ENCODE results near the gene INSIG1. TPM values are rescaled to one million over a fixed set of nuclear protein-coding genes. Genes with fewer than 3 reads are reported as not detected.

INSIG1 gene
- total RNA-seq, 1 experiment from 2014 or later, result 92.6 TPM

GRCh38 chr7:155303039-155303593 is 5.4 kb downstream of the INSIG1 start:
- POLR2A ChIA-PET, result no interaction called here
- no TSS peak for BruUV-seq (replicated peaks)
- no peak for DNase-seq (ENCODE audit: low read depth, low spot score)
- CTCF ChIA-PET, result no interaction called here
- in situ Hi-C loops (cut with HindIII; ENCODE audit: low pct_unique_long_range_greater_than_20kb, low sequenced_read_pairs), result no loop called here
- intact Hi-C loops (cut with micrococcal nuclease; ENCODE audit: unreplicated experiment), result no loop called here
- Histone ChIP-seq H3K9me3 (ENCODE audit: control insufficient read depth, insufficient read depth, low read depth, low read length) (no peaks in the 10 kb centered on the region), H3K4me3 (ENCODE audit: low read depth in 2 of 2, low read length in 2 of 2) (no peak overlapping the region), H3K4me1 (ENCODE audit: control insufficient read depth, insufficient read depth, low read length) (peaks cover 13% of the 10 kb centered on the region), H3K27ac (ENCODE audit: low read length) (no peak overlapping the region), H3K27me3 (ENCODE audit: control insufficient read depth, insufficient read depth, low read length) (no peaks in the 10 kb centered on the region), H3K36me3 (ENCODE audit: control insufficient read depth, insufficient read depth, low read length) (peaks cover 44% of the 10 kb centered on the region)
- TF ChIP-seq POLR2AphosphoS5 (IDR thresholded peaks at IDR 0.05; ENCODE audit: low read depth, low read length) (no peak), SIN3A (IDR thresholded peaks at IDR 0.05; ENCODE audit: borderline replicate concordance, insufficient read depth, low read depth, low read length) (no peak), REST (IDR thresholded peaks at IDR 0.05; ENCODE audit: insufficient read depth in 1 of 2, low read depth in 2 of 2, low read length in 1 of 2) (no peak)
- TF ChIP-seq, protein P1, sequence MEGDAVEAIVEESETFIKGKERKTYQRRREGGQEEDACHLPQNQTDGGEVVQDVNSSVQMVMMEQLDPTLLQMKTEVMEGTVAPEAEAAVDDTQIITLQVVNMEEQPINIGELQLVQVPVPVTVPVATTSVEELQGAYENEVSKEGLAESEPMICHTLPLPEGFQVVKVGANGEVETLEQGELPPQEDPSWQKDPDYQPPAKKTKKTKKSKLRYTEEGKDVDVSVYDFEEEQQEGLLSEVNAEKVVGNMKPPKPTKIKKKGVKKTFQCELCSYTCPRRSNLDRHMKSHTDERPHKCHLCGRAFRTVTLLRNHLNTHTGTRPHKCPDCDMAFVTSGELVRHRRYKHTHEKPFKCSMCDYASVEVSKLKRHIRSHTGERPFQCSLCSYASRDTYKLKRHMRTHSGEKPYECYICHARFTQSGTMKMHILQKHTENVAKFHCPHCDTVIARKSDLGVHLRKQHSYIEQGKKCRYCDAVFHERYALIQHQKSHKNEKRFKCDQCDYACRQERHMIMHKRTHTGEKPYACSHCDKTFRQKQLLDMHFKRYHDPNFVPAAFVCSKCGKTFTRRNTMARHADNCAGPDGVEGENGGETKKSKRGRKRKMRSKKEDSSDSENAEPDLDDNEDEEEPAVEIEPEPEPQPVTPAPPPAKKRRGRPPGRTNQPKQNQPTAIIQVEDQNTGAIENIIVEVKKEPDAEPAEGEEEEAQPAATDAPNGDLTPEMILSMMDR (IDR thresholded peaks at IDR 0.05), result no peak
- no peak for ATAC-seq

GRCh38 chr7:155303897-155304296 is 6.2 kb downstream of the INSIG1 start:
- ChIA-PET CTCF (interaction anchor here (0.6 kb wide), 3 partner anchors 75 to 312 kb away, joined by 3 to 12 read pairs (median 3); no protein-coding TSS in a partner anchor), POLR2A (no interaction called here)
- Histone ChIP-seq H3K9me3 (ENCODE audit: control insufficient read depth, insufficient read depth, low read depth, low read length) (no peaks in the 10 kb centered on the region), H3K4me1 (ENCODE audit: control insufficient read depth, insufficient read depth, low read length) (peaks cover 13% of the 10 kb centered on the region), H3K27me3 (ENCODE audit: control insufficient read depth, insufficient read depth, low read length) (no peaks in the 10 kb centered on the region), H3K36me3 (ENCODE audit: control insufficient read depth, insufficient read depth, low read length) (peaks cover 47% of the 10 kb centered on the region), H3K27ac (ENCODE audit: low read length) (no peak overlapping the region), H3K4me3 (ENCODE audit: low read depth in 2 of 2, low read length in 2 of 2) (no peak overlapping the region)
- BruUV-seq (replicated peaks), result no TSS peak
- no peak for DNase-seq (ENCODE audit: low read depth, low spot score)
- intact Hi-C loops (cut with micrococcal nuclease; ENCODE audit: unreplicated experiment), result no loop called here
- TF ChIP-seq TCF7L2 (IDR thresholded peaks at IDR 0.05; ENCODE audit: low read depth, low read length), result no peak
- no peak for TF ChIP-seq REST (IDR thresholded peaks at IDR 0.05; ENCODE audit: insufficient read depth in 1 of 2, low read depth in 2 of 2, low read length in 1 of 2)
- TF ChIP-seq POLR2AphosphoS5 (IDR thresholded peaks at IDR 0.05; ENCODE audit: low read depth, low read length), result no peak
- TF ChIP-seq, protein P1 (IDR thresholded peaks at IDR 0.05), result no peak
- TF ChIP-seq SIN3A (IDR thresholded peaks at IDR 0.05; ENCODE audit: borderline replicate concordance, insufficient read depth, low read depth, low read length), result no peak
- in situ Hi-C loops (cut with HindIII; ENCODE audit: low pct_unique_long_range_greater_than_20kb, low sequenced_read_pairs), result no loop called here
- ATAC-seq, result no peak
